Caco-2 (cell line): ENCODE data around the gene SLC51B. TPM values are rescaled to one million over a fixed set of nuclear protein-coding genes. Genes with fewer than 3 reads are reported as not detected.
"Not testable (repeated sequence)": the region's sequence is repeated elsewhere in the genome, so short reads cannot be mapped to it uniquely, and the experiment has no call there.

Source experiments
- BruUV-seq: library from RNA; stranded (reverse); fragments of 400-500 nt; replicated peaks from 2 replicates; lab custom pipeline; 2021; lab: Mats Ljungman, UMichigan
- CTCF ChIA-PET: fragments of 300-600 bp; sonication (Branson Sonifier 250); formaldehyde crosslinking; loops from one replicate; lab custom pipeline; 2022; ENCODE audit warnings: antibody characterized with exemption; lab: Charles Lee
- POLR2A ChIA-PET: fragments of 300-600 bp; sonication (Branson Sonifier 250); formaldehyde crosslinking; loops from one replicate; lab custom pipeline; 2022; ENCODE audit warnings: antibody characterized with exemption; lab: Charles Lee
- DNase-seq, 2 experiments: peaks; one replicate each; pipeline versions ENCODE4 v3.0.0 to v3.0.0-alpha.2; 2020 to 2022
- H3K27me3 ChIP-seq: replicated peaks from 2 replicates; pipeline ENCODE4 v1.6.0; 2011; ENCODE audit warnings: low read length; ENCODE audit not compliant: control insufficient read depth, insufficient read depth
- H3K36me3 ChIP-seq: 2 replicates; pipeline ENCODE4 v1.5.1; 2011; ENCODE audit warnings: low read length; ENCODE audit not compliant: control insufficient read depth, insufficient read depth
- H3K4me1 ChIP-seq: fragments of 250-450 bp; sonication (Bioruptor Pico); 2 replicates; pipeline ENCODE4 v1.5.1; 2020; ENCODE audit warnings: mild to moderate bottlenecking
- H3K4me3 ChIP-seq: 2 replicates; pipeline ENCODE4 v1.5.1; 2011; ENCODE audit warnings: low read depth, mild to moderate bottlenecking, control low read depth, low read length
- H3K9me3 ChIP-seq: fragments of 250-450 bp; sonication (Bioruptor Pico); 2 replicates; pipeline ENCODE4 v1.5.1; 2020; ENCODE audit warnings: mild to moderate bottlenecking, moderate library complexity
- H3K27ac Mint-ChIP-seq: one replicate; pipeline ENCODE4 v1.8.0; 2022; ENCODE audit warnings: mixed read lengths; ENCODE audit not compliant: unreplicated experiment
- H3K27me3 Mint-ChIP-seq: one replicate; pipeline ENCODE4 v1.8.0; 2022; ENCODE audit warnings: mixed read lengths; ENCODE audit not compliant: insufficient read depth, unreplicated experiment
- H3K36me3 Mint-ChIP-seq: one replicate; pipeline ENCODE4 v1.8.0; 2022; ENCODE audit warnings: mild to moderate bottlenecking, mixed read lengths; ENCODE audit not compliant: insufficient read depth, unreplicated experiment
- H3K4me1 Mint-ChIP-seq: one replicate; pipeline ENCODE4 v1.8.0; 2022; ENCODE audit warnings: low read depth, mixed read lengths; ENCODE audit not compliant: unreplicated experiment
- H3K4me3 Mint-ChIP-seq: one replicate; pipeline ENCODE4 v1.8.0; 2022; ENCODE audit warnings: mild to moderate bottlenecking, moderate library complexity, mixed read lengths; ENCODE audit not compliant: unreplicated experiment
- H3K9me3 Mint-ChIP-seq: one replicate; pipeline ENCODE4 v1.8.0; 2022; ENCODE audit warnings: mixed read lengths; ENCODE audit not compliant: unreplicated experiment
- CTCF ChIP-seq, 2 experiments: fragments of 200-600 bp in 1 of 2; IDR thresholded peaks; 1 replicate in 1 of 2; 2 replicates in 1 of 2; pipeline versions ENCODE4 v1.5.1 to v1.8.0; 2011 to 2022; ENCODE audit warnings: antibody characterized with exemption in 1 of 2, control low read depth in 1 of 2, inconsistent platforms in 1 of 2, low read depth in 1 of 2, low read length in 1 of 2, mild to moderate bottlenecking in 1 of 2, moderate library complexity in 1 of 2; ENCODE audit not compliant: insufficient read depth in 1 of 2, severe bottlenecking in 1 of 2, unreplicated experiment in 1 of 2
- intact Hi-C: fragments of 100-400 bp; cut with micrococcal nuclease; formaldehyde crosslinking; loops from one replicate; pipeline ENCODE4 v1.10.0; 2022; ENCODE audit not compliant: unreplicated experiment
- total RNA-seq: library from RNA; stranded (reverse); gene quantifications from 2 replicates; pipeline ENCODE4 v1.2.3, GENCODE V29; 2022

Gene SLC51B
- total RNA-seq, 1 experiment from 2014 or later = 15.4 TPM

GRCh38 chr15:65072027-65072426 is 26.8 kb downstream of the SLC51B start:
- H3K9me3 Mint-ChIP-seq = no peaks in the 10 kb centered on the region

GRCh38 chr15:65072617-65073016 is 27.4 kb downstream of the SLC51B start:
- Mint-ChIP-seq H3K27ac (no peak overlapping the region), H3K27me3 (no peaks in the 10 kb centered on the region), H3K4me1 (no peaks in the 10 kb centered on the region), H3K9me3 (no peaks in the 10 kb centered on the region), H3K36me3 (no peaks in the 10 kb centered on the region), H3K4me3 (no peak overlapping the region)
- Histone ChIP-seq H3K27me3 (no peaks in the 10 kb centered on the region), H3K36me3 (no peaks in the 10 kb centered on the region), H3K4me1 (no peaks in the 10 kb centered on the region), H3K9me3 (peaks cover 4% of the 10 kb centered on the region; the same call in 1 of the 2 replicates), H3K4me3 (no peak overlapping the region)
- no peak for TF ChIP-seq CTCF (IDR thresholded peaks at IDR 0.05; ENCODE audit: insufficient read depth in 1 of 2, low read depth in 1 of 2, low read length in 1 of 2, severe bottlenecking in 1 of 2, unreplicated experiment in 1 of 2)
- BruUV-seq = no TSS peak
- intact Hi-C loops = no loop called here
- no peak for DNase-seq
- ChIA-PET POLR2A (no interaction called here), CTCF (no interaction called here)

More at GRCh38 chr15:65072027-65072426, 26.8 kb downstream of the SLC51B start:
- DNase-seq = no peak
- H3K27ac Mint-ChIP-seq = no peak overlapping the region
- no TSS peak for BruUV-seq
- H3K36me3 Mint-ChIP-seq = no peaks in the 10 kb centered on the region
- CTCF ChIA-PET = no interaction called here
- H3K27me3 Mint-ChIP-seq = no peaks in the 10 kb centered on the region
- TF ChIP-seq CTCF (IDR thresholded peaks at IDR 0.05; ENCODE audit: insufficient read depth in 1 of 2, low read depth in 1 of 2, low read length in 1 of 2, severe bottlenecking in 1 of 2, unreplicated experiment in 1 of 2) = no peak
- no peak overlapping the region for H3K4me3 Mint-ChIP-seq
- POLR2A ChIA-PET = no interaction called here
- Histone ChIP-seq H3K27me3 (no peaks in the 10 kb centered on the region), H3K4me3 (no peak overlapping the region), H3K4me1 (peaks cover 2% of the 10 kb centered on the region; the same call in 1 of the 2 replicates), H3K36me3 (no peaks in the 10 kb centered on the region), H3K9me3 (peaks cover 4% of the 10 kb centered on the region; the same call in 1 of the 2 replicates)
- H3K4me1 Mint-ChIP-seq = peaks cover 5% of the 10 kb centered on the region
- intact Hi-C loops = no loop called here

GRCh38 chr15:65074946-65075345 is 29.8 kb downstream of the SLC51B start:
- H3K4me1 Mint-ChIP-seq, BruUV-seq, H3K36me3 Mint-ChIP-seq, H3K27me3 ChIP-seq, POLR2A ChIA-PET, H3K9me3 ChIP-seq, intact Hi-C loops, H3K4me3 Mint-ChIP-seq, H3K4me1 ChIP-seq, H3K4me3 ChIP-seq, H3K27ac Mint-ChIP-seq, H3K27me3 Mint-ChIP-seq, H3K9me3 Mint-ChIP-seq, H3K36me3 ChIP-seq, DNase-seq, CTCF ChIA-PET: not testable (repeated sequence)

- BruUV-seq, H3K4me3 Mint-ChIP-seq, CTCF ChIA-PET, H3K27me3 ChIP-seq, H3K4me1 Mint-ChIP-seq, DNase-seq, H3K4me1 ChIP-seq, H3K27me3 Mint-ChIP-seq, H3K36me3 Mint-ChIP-seq, intact Hi-C loops, H3K27ac Mint-ChIP-seq, H3K9me3 Mint-ChIP-seq, H3K4me3 ChIP-seq, POLR2A ChIA-PET, H3K9me3 ChIP-seq, H3K36me3 ChIP-seq: not testable (repeated sequence)
These were observed 30.6 kb downstream of the SLC51B start for GRCh38 chr15:65075607-65076395.
